HepG2 (cell line): Measurements from ENCODE around the gene ABCB8.

Experiments
- ADNP ChIP-seq: sonication (generic); formaldehyde crosslinking; IDR thresholded peaks from 2 replicates; pipeline ENCODE4 v1.4.0; 2020; ENCODE audit warnings: missing genetic modification reagents
- CEBPB ChIP-seq: IDR thresholded peaks from 2 replicates; pipeline ENCODE4 v1.6.1; 2011; ENCODE audit warnings: low read depth, low read length, improper control_type of control experiment, borderline replicate concordance
- FOSL1 ChIP-seq: sonication (generic); formaldehyde crosslinking; IDR thresholded peaks from 2 replicates; pipeline ENCODE4 v1.9.0; 2021; ENCODE audit warnings: missing genetic modification reagents, borderline replicate concordance
- GATAD1 ChIP-seq: IDR thresholded peaks from 2 replicates; pipeline ENCODE4 v1.6.1; 2016; ENCODE audit warnings: missing genetic modification reagents, missing compliant biosample characterization
- GPN1 ChIP-seq: sonication (generic); formaldehyde crosslinking; IDR thresholded peaks from 2 replicates; pipeline ENCODE4 v1.5.1; 2020; ENCODE audit warnings: missing genetic modification reagents, borderline replicate concordance
- HIVEP1 ChIP-seq: sonication (generic); formaldehyde crosslinking; IDR thresholded peaks from 2 replicates; pipeline ENCODE4 v1.4.0; 2020; ENCODE audit warnings: mild to moderate bottlenecking, missing genetic modification reagents
- POLR2AphosphoS5 ChIP-seq: IDR thresholded peaks from 2 replicates; pipeline ENCODE4 v1.6.1; 2012; ENCODE audit warnings: low read depth, low read length
- SAP130 ChIP-seq: IDR thresholded peaks from 2 replicates; pipeline ENCODE4 v1.6.1; 2016; ENCODE audit warnings: low read depth
- SYNCRIP ChIP-seq: fragments of 200-400 bp; formaldehyde crosslinking; IDR thresholded peaks from 2 replicates; pipeline ENCODE4 v1.6.1; 2018; ENCODE audit warnings: mild to moderate bottlenecking, low read depth, low read length; ENCODE audit not compliant: insufficient read depth
- TCF12 ChIP-seq, 2 experiments: fragments of 450-650 bp in 1 of 2; sonication (generic) in 1 of 2; formaldehyde crosslinking in 1 of 2; IDR thresholded peaks; 2 replicates each; pipeline versions ENCODE4 v1.6.1 to v1.8.0; 2017 to 2022; ENCODE audit warnings: antibody characterized with exemption in 1 of 2, mild to moderate bottlenecking in 1 of 2, missing genetic modification reagents in 1 of 2, moderate library complexity in 1 of 2
- TF ChIP-seq, protein P1 (sequence below): sonication (generic); formaldehyde crosslinking; IDR thresholded peaks from 2 replicates; pipeline ENCODE4 v1.5.0; 2020; ENCODE audit warnings: mild to moderate bottlenecking, missing genetic modification reagents, moderate library complexity
- TF ChIP-seq, protein P2 (sequence below): sonication (generic); formaldehyde crosslinking; IDR thresholded peaks from 2 replicates; pipeline ENCODE4 v1.9.0; 2021; ENCODE audit warnings: missing genetic modification reagents, borderline replicate concordance
- TF ChIP-seq, protein P3 (sequence below): sonication (generic); formaldehyde crosslinking; IDR thresholded peaks from 2 replicates; pipeline ENCODE4 v1.4.0; 2020; ENCODE audit warnings: mild to moderate bottlenecking, missing genetic modification reagents
- TF ChIP-seq, protein P4 (sequence below): sonication (generic); formaldehyde crosslinking; IDR thresholded peaks from 2 replicates; pipeline ENCODE4 v1.5.1; 2020; ENCODE audit warnings: missing genetic modification reagents, mild to moderate bottlenecking, borderline replicate concordance

DNA sequence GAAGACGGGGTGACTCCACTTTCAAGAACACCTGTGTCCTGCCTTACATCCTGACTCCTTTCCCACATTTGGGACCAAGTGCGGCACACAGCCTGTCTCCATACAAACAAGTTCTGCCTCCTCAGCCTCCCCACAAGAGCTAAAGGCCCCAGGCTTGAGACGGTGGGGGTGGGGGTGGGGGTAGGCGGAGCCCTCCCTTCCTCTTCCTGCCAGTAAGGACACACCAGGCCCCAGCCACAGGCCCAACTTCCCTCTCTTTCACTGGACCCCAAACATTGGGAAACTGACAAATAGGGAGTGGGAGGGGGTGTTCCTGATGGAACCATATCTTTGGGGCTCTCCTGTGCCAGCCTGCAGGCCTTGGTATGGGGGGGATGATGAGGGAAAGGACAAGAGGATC, 24.8 kb downstream of the ABCB8 start:
- TF ChIP-seq CEBPB (no peak), SYNCRIP (no peak), SAP130 (CRISPR knock-in tag) (no peak), ADNP (CRISPR knock-in tag) (no peak), GATAD1 (CRISPR knock-in tag) (no peak), HIVEP1 (CRISPR knock-in tag) (no peak), FOSL1 (no peak), POLR2AphosphoS5 (no peak), GPN1 (CRISPR knock-in tag) (no peak), TCF12 (IDR thresholded peaks at IDR 0.05) (no peak), TCF12 (CRISPR knock-in tag; IDR thresholded peaks at IDR 0.05) (no peak)
- TF ChIP-seq, protein P1, sequence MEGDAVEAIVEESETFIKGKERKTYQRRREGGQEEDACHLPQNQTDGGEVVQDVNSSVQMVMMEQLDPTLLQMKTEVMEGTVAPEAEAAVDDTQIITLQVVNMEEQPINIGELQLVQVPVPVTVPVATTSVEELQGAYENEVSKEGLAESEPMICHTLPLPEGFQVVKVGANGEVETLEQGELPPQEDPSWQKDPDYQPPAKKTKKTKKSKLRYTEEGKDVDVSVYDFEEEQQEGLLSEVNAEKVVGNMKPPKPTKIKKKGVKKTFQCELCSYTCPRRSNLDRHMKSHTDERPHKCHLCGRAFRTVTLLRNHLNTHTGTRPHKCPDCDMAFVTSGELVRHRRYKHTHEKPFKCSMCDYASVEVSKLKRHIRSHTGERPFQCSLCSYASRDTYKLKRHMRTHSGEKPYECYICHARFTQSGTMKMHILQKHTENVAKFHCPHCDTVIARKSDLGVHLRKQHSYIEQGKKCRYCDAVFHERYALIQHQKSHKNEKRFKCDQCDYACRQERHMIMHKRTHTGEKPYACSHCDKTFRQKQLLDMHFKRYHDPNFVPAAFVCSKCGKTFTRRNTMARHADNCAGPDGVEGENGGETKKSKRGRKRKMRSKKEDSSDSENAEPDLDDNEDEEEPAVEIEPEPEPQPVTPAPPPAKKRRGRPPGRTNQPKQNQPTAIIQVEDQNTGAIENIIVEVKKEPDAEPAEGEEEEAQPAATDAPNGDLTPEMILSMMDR (CRISPR knock-in tag): no peak
- TF ChIP-seq, protein P2, sequence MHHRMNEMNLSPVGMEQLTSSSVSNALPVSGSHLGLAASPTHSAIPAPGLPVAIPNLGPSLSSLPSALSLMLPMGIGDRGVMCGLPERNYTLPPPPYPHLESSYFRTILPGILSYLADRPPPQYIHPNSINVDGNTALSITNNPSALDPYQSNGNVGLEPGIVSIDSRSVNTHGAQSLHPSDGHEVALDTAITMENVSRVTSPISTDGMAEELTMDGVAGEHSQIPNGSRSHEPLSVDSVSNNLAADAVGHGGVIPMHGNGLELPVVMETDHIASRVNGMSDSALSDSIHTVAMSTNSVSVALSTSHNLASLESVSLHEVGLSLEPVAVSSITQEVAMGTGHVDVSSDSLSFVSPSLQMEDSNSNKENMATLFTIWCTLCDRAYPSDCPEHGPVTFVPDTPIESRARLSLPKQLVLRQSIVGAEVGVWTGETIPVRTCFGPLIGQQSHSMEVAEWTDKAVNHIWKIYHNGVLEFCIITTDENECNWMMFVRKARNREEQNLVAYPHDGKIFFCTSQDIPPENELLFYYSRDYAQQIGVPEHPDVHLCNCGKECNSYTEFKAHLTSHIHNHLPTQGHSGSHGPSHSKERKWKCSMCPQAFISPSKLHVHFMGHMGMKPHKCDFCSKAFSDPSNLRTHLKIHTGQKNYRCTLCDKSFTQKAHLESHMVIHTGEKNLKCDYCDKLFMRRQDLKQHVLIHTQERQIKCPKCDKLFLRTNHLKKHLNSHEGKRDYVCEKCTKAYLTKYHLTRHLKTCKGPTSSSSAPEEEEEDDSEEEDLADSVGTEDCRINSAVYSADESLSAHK (CRISPR knock-in tag): no peak
- TF ChIP-seq, protein P3, sequence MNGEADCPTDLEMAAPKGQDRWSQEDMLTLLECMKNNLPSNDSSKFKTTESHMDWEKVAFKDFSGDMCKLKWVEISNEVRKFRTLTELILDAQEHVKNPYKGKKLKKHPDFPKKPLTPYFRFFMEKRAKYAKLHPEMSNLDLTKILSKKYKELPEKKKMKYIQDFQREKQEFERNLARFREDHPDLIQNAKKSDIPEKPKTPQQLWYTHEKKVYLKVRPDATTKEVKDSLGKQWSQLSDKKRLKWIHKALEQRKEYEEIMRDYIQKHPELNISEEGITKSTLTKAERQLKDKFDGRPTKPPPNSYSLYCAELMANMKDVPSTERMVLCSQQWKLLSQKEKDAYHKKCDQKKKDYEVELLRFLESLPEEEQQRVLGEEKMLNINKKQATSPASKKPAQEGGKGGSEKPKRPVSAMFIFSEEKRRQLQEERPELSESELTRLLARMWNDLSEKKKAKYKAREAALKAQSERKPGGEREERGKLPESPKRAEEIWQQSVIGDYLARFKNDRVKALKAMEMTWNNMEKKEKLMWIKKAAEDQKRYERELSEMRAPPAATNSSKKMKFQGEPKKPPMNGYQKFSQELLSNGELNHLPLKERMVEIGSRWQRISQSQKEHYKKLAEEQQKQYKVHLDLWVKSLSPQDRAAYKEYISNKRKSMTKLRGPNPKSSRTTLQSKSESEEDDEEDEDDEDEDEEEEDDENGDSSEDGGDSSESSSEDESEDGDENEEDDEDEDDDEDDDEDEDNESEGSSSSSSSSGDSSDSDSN (CRISPR knock-in tag): no peak
- TF ChIP-seq, protein P4, sequence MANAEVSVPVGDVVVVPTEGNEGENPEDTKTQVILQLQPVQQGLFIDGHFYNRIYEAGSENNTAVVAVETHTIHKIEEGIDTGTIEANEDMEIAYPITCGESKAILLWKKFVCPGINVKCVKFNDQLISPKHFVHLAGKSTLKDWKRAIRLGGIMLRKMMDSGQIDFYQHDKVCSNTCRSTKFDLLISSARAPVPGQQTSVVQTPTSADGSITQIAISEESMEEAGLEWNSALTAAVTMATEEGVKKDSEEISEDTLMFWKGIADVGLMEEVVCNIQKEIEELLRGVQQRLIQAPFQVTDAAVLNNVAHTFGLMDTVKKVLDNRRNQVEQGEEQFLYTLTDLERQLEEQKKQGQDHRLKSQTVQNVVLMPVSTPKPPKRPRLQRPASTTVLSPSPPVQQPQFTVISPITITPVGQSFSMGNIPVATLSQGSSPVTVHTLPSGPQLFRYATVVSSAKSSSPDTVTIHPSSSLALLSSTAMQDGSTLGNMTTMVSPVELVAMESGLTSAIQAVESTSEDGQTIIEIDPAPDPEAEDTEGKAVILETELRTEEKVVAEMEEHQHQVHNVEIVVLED (CRISPR knock-in tag): no peak
